NCI-H460 (cell line): ENCODE measurements around the gene BAIAP2L2. TPM values are rescaled to one million over a fixed set of nuclear protein-coding genes. Genes with fewer than 3 reads are reported as not detected.
"Not testable (repeated sequence)": the region's sequence is repeated elsewhere in the genome, so short reads cannot be mapped to it uniquely, and the experiment has no call there.

Experiments used
- DNase-seq: peaks from one replicate; pipeline ENCODE4 v3.0.0-alpha.2; 2016; ENCODE audit warnings: low read depth; ENCODE audit errors: extremely low read depth
- total RNA-seq: library from RNA; depleted of rRNA; stranded (reverse); fragments of >200 nt; shearing (Covaris generic); gene quantifications from 2 replicates; pipeline ENCODE4 v1.2.3, GENCODE V29; 2014

The BAIAP2L2 gene
- total RNA-seq, 1 experiment from 2014 or later = not detected

GRCh38 chr22:38129021-38129420 lies 18.5 kb upstream of the BAIAP2L2 start:
- no peak for DNase-seq

GRCh38 chr22:38127869-38128268 lies 17.4 kb upstream of the BAIAP2L2 start:
- no peak for DNase-seq

GRCh38 chr22:38126928-38127668 lies 16.6 kb upstream of the BAIAP2L2 start:
- no peak for DNase-seq

GRCh38 chr22:38125751-38126201 lies 15.3 kb upstream of the BAIAP2L2 start:
- no peak for DNase-seq

- DNase-seq = no peak
Measured at GRCh38 chr22:38125038-38125610, 14.6 kb upstream of the BAIAP2L2 start.

GRCh38 chr22:38124236-38124974 lies 13.9 kb upstream of the BAIAP2L2 start:
- no peak for DNase-seq

- no peak for DNase-seq
Measured at GRCh38 chr22:38122616-38123015, 12.1 kb upstream of the BAIAP2L2 start.

GRCh38 chr22:38120359-38121110 lies 10.1 kb upstream of the BAIAP2L2 start:
- DNase-seq = no peak

GRCh38 chr22:38118747-38119146 lies 8.3 kb upstream of the BAIAP2L2 start:
- not testable (repeated sequence) for DNase-seq

- DNase-seq = no peak
Measured at GRCh38 chr22:38118182-38118581, 7.7 kb upstream of the BAIAP2L2 start.

- DNase-seq = not testable (repeated sequence)
Measured at GRCh38 chr22:38117556-38117955, 7.1 kb upstream of the BAIAP2L2 start.

- DNase-seq = no peak
Measured at GRCh38 chr22:38115423-38116205, 5.1 kb upstream of the BAIAP2L2 start.

GRCh38 chr22:38114484-38115398 lies 4.3 kb upstream of the BAIAP2L2 start:
- DNase-seq = peak; percentile 23

GRCh38 chr22:38112381-38112780 lies 1.9 kb upstream of the BAIAP2L2 start:
- no peak for DNase-seq

- DNase-seq = no peak
Measured at GRCh38 chr22:38111925-38112355, 1.5 kb upstream of the BAIAP2L2 start.

GRCh38 chr22:38110863-38111852 lies 674 bp upstream of the BAIAP2L2 start:
- peak; percentile 6 for DNase-seq

GRCh38 chr22:38109371-38110001 lies 998 bp downstream of the BAIAP2L2 start:
- no peak for DNase-seq
